Dendritic cell treated with granulocyte-macrophage colony-stimulating factor and Interleukin-4, amounts not matched to agents 40 ng/mL and 50 ng/mL, for 4 days (primary cell): Measurements from ENCODE around the gene CITED2.
"Not testable (repeated sequence)": the region's sequence is repeated elsewhere in the genome, so short reads cannot be mapped to it uniquely, and the experiment has no call there.

Source experiments
- H3K27ac Mint-ChIP-seq: one replicate; pipeline ENCODE4 v1.8.0; 2022; ENCODE audit warnings: mild to moderate bottlenecking, mixed read lengths
- H3K27me3 Mint-ChIP-seq: one replicate; pipeline ENCODE4 v1.8.0; 2022; ENCODE audit warnings: mild to moderate bottlenecking, mixed read lengths
- H3K36me3 Mint-ChIP-seq: one replicate; pipeline ENCODE4 v1.8.0; 2022; ENCODE audit warnings: low read depth, mixed read lengths
- H3K4me1 Mint-ChIP-seq: one replicate; pipeline ENCODE4 v1.8.0; 2022; ENCODE audit warnings: low read depth, mixed read lengths
- H3K4me3 Mint-ChIP-seq: one replicate; pipeline ENCODE4 v1.8.0; 2022; ENCODE audit warnings: mild to moderate bottlenecking, moderate library complexity, mixed read lengths
- H3K9me3 Mint-ChIP-seq: one replicate; pipeline ENCODE4 v1.8.0; 2022; ENCODE audit warnings: mixed read lengths
- intact Hi-C: fragments of 100-400 bp; cut with micrococcal nuclease; formaldehyde crosslinking; loops from one replicate; pipeline ENCODE4 v1.15.0; 2022

Gene CITED2

GRCh38 chr6:139364982-139365379, 9.5 kb downstream of the CITED2 start:
- H3K27ac Mint-ChIP-seq: no peak overlapping the region
- no peaks in the 10 kb centered on the region for H3K36me3 Mint-ChIP-seq
- intact Hi-C loops: loop anchor here (1.0 to 5.0 kb wide), 4 partner anchors 68 to 548 kb away; no protein-coding TSS in a partner anchor

DNA sequence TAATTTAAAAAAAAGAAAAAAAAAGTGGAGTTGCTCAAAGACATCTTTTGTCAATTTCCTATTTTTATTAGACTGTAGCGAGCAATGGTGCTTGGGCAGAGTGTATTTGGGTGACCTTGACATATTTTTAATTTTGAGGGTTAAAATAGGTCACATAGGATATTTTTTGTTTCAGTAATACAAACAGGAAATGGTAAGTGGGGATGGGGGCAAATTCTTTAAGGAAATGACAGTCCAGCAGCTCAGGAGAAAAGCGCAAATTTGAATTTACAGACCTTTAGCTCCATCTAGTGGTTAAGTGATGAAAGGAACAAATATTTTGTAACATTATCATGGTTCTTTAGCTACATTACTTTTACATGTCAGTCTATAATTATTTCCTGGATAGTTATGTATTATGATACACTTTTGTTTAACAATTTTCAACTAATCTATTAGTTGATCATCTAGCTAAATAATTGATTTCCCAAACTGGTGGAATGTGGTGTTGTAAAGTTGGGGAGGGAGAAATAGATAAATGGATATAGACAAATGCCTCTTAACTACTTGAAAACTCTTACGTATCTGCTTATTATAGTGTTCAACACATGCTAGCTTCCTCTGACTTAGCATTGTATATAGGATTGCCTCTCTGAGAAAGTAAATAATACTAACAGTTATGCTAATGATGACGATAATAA, 10.0 kb downstream of the CITED2 start:
- peak overlapping the region; percentile 43 for H3K27ac Mint-ChIP-seq
- H3K4me1 Mint-ChIP-seq: peaks cover 45% of the 10 kb centered on the region

More at GRCh38 chr6:139364982-139365379, 9.5 kb downstream of the CITED2 start:
- Mint-ChIP-seq H3K27me3 (no peaks in the 10 kb centered on the region), H3K9me3 (no peaks in the 10 kb centered on the region), H3K4me1 (peaks cover 47% of the 10 kb centered on the region), H3K4me3 (no peak overlapping the region)

GRCh38 chr6:139363797-139364196, 10.7 kb downstream of the CITED2 start:
- not testable (repeated sequence) for H3K27me3 Mint-ChIP-seq, H3K9me3 Mint-ChIP-seq
- H3K27ac Mint-ChIP-seq: peak overlapping the region; percentile 43

More for the DNA sequence above, 10.0 kb downstream of the CITED2 start:
- no peaks in the 10 kb centered on the region for H3K36me3 Mint-ChIP-seq
- no peaks in the 10 kb centered on the region for H3K27me3 Mint-ChIP-seq
- no peak overlapping the region for H3K4me3 Mint-ChIP-seq
- H3K9me3 Mint-ChIP-seq: peaks cover 2% of the 10 kb centered on the region
- intact Hi-C loops: loop anchor here (1.0 to 5.0 kb wide), 4 partner anchors 67 to 548 kb away; no protein-coding TSS in a partner anchor

GRCh38 chr6:139363123-139363522, 11.3 kb downstream of the CITED2 start:
- intact Hi-C loops: loop anchor here (5.0 kb wide), 1 partner anchor 66 kb away; no protein-coding TSS in a partner anchor
- not testable (repeated sequence) for H3K4me3 Mint-ChIP-seq, H3K27me3 Mint-ChIP-seq, H3K36me3 Mint-ChIP-seq
- Mint-ChIP-seq H3K4me1 (peaks cover 43% of the 10 kb centered on the region), H3K27ac (peak overlapping the region; percentile 32), H3K9me3 (peaks cover 15% of the 10 kb centered on the region)

More at GRCh38 chr6:139363797-139364196, 10.7 kb downstream of the CITED2 start:
- intact Hi-C loops: loop anchor here (1.0 to 5.0 kb wide), 4 partner anchors 66 to 547 kb away; no protein-coding TSS in a partner anchor
- H3K4me1 Mint-ChIP-seq: peaks cover 45% of the 10 kb centered on the region
- not testable (repeated sequence) for H3K36me3 Mint-ChIP-seq, H3K4me3 Mint-ChIP-seq

GRCh38 chr6:139361211-139361610, 13.2 kb downstream of the CITED2 start:
- peaks cover 39% of the 10 kb centered on the region for H3K4me1 Mint-ChIP-seq
- H3K9me3 Mint-ChIP-seq: peaks cover 22% of the 10 kb centered on the region
- intact Hi-C loops: loop anchor here (5.0 kb wide), 1 partner anchor 64 kb away; no protein-coding TSS in a partner anchor
- H3K4me3 Mint-ChIP-seq: no peak overlapping the region
- no peaks in the 10 kb centered on the region for H3K36me3 Mint-ChIP-seq
- H3K27ac Mint-ChIP-seq: peak overlapping the region; percentile 32
- no peaks in the 10 kb centered on the region for H3K27me3 Mint-ChIP-seq

DNA sequence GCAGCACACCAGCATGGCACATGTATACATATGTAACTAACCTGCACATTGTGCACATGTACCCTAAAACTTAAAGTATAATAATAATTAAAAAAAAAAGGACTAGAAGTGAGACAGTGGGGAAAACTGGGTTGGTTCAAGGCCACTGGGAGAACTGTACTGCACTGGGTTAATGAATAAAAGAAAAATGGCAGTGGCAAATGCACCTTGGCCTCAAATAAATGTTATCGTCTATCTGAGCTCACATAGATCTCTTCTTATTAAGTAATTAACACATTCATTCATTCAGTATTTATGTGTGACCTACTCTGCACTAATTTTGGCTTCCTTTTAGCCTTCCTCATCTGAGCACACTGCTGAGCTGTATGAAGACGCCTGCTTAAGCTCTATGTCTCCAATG, 17.5 kb downstream of the CITED2 start:
- Mint-ChIP-seq H3K27me3 (no peaks in the 10 kb centered on the region), H3K36me3 (no peaks in the 10 kb centered on the region), H3K4me3 (no peak overlapping the region), H3K9me3 (peaks cover 29% of the 10 kb centered on the region), H3K4me1 (peaks cover 13% of the 10 kb centered on the region), H3K27ac (no peak overlapping the region)
- intact Hi-C loops: no loop called here

- intact Hi-C loops: no loop called here
- H3K4me1 Mint-ChIP-seq: peaks cover 3% of the 10 kb centered on the region
- no peaks in the 10 kb centered on the region for H3K27me3 Mint-ChIP-seq
- H3K36me3 Mint-ChIP-seq: no peaks in the 10 kb centered on the region
- no peak overlapping the region for H3K4me3 Mint-ChIP-seq
- peaks cover 29% of the 10 kb centered on the region for H3K9me3 Mint-ChIP-seq
- no peak overlapping the region for H3K27ac Mint-ChIP-seq
Measured at GRCh38 chr6:139355777-139356445, 18.5 kb downstream of the CITED2 start.

- H3K27ac Mint-ChIP-seq: no peak overlapping the region
- no peaks in the 10 kb centered on the region for H3K27me3 Mint-ChIP-seq
- intact Hi-C loops: no loop called here
- H3K36me3 Mint-ChIP-seq: no peaks in the 10 kb centered on the region
- peaks cover 29% of the 10 kb centered on the region for H3K9me3 Mint-ChIP-seq
- no peak overlapping the region for H3K4me3 Mint-ChIP-seq
- no peaks in the 10 kb centered on the region for H3K4me1 Mint-ChIP-seq
Measured at GRCh38 chr6:139355172-139355571, 19.3 kb downstream of the CITED2 start.

- Mint-ChIP-seq H3K4me1 (peaks cover 5% of the 10 kb centered on the region), H3K27me3 (no peaks in the 10 kb centered on the region), H3K36me3 (no peaks in the 10 kb centered on the region), H3K4me3 (no peak overlapping the region), H3K9me3 (peaks cover 25% of the 10 kb centered on the region), H3K27ac (no peak overlapping the region)
- intact Hi-C loops: no loop called here
Measured at GRCh38 chr6:139354189-139354588, 20.3 kb downstream of the CITED2 start.

GRCh38 chr6:139349464-139350020, 24.9 kb downstream of the CITED2 start:
- Mint-ChIP-seq H3K27me3 (no peaks in the 10 kb centered on the region), H3K27ac (no peak overlapping the region), H3K4me3 (no peak overlapping the region), H3K36me3 (no peaks in the 10 kb centered on the region), H3K4me1 (peaks cover 11% of the 10 kb centered on the region), H3K9me3 (no peaks in the 10 kb centered on the region)
- intact Hi-C loops: no loop called here

- H3K27ac Mint-ChIP-seq: no peak overlapping the region
- no peaks in the 10 kb centered on the region for H3K36me3 Mint-ChIP-seq
- no peak overlapping the region for H3K4me3 Mint-ChIP-seq
- no peaks in the 10 kb centered on the region for H3K27me3 Mint-ChIP-seq
- intact Hi-C loops: no loop called here
- H3K9me3 Mint-ChIP-seq: no peaks in the 10 kb centered on the region
- H3K4me1 Mint-ChIP-seq: peaks cover 32% of the 10 kb centered on the region
Measured at GRCh38 chr6:139346392-139346791, 28.1 kb downstream of the CITED2 start.

GRCh38 chr6:139344186-139344963, 30.1 kb downstream of the CITED2 start:
- no peaks in the 10 kb centered on the region for H3K27me3 Mint-ChIP-seq
- no peaks in the 10 kb centered on the region for H3K36me3 Mint-ChIP-seq
- intact Hi-C loops: no loop called here
- peaks cover 35% of the 10 kb centered on the region for H3K4me1 Mint-ChIP-seq
- no peaks in the 10 kb centered on the region for H3K9me3 Mint-ChIP-seq
- no peak overlapping the region for H3K4me3 Mint-ChIP-seq
- peak overlapping the region; percentile 74 for H3K27ac Mint-ChIP-seq

DNA sequence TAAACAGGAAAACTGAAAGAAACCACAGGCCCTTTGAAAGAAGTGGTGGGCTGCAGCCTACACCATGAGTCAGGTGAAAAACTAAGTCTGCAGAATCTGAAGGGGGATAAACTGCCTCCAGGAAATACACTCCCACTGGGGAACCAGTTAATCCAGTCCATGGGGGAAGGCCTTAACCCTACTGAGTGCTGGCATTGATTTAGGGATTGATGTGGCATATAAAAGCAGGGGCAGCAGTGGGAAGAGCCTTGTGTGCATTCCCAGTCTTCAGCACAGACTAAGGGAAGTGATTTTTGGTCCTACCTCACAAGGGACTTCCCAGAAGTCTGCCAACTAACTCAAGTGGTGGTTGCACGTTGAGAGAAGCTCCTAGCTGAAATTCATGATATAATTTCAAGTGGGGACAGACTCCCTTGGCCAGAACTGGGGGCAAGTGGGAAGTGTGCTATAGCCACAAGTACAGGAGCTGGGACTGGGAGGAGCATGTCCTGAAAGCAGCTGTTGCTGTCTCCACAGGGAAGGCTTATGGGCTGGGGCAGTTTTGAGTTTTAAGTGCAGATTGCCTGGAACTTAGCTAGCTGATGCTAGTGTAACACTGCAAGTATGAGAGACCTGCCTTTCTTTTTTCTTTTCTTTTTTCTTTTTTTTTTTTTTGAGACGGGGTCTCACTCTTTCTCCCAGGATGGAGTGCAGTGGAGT, 31.2 kb downstream of the CITED2 start:
- Mint-ChIP-seq H3K27ac (peak overlapping the region; percentile 74), H3K36me3 (no peaks in the 10 kb centered on the region), H3K4me3 (no peak overlapping the region), H3K27me3 (no peaks in the 10 kb centered on the region), H3K4me1 (peaks cover 44% of the 10 kb centered on the region), H3K9me3 (no peaks in the 10 kb centered on the region)
- intact Hi-C loops: no loop called here
